Ovary (tissue), 9 donors: ENCODE data around the gene ANKRD65. TPM values are rescaled to one million over a fixed set of nuclear protein-coding genes. Genes with fewer than 3 reads are reported as not detected.
"Not testable (repeated sequence)": the region's sequence is repeated elsewhere in the genome, so short reads cannot be mapped to it uniquely, and the experiment has no call there.

ENCODE experiments used
- DNase-seq, 5 donors: peaks; one replicate each; pipeline ENCODE4 v3.0.0-alpha.2; 2019 to 2020
- H3K27ac ChIP-seq, 2 donors: fragments of 200-600 bp; one replicate each; pipeline versions ENCODE4 v1.5.1 to v1.8.0; 2019 to 2022
- H3K27me3 ChIP-seq: fragments of 200-600 bp; one replicate; pipeline ENCODE4 v1.8.0; 2022
- H3K36me3 ChIP-seq: fragments of 200-600 bp; sonication (generic); one replicate; pipeline ENCODE4 v1.5.1; 2019
- H3K4me1 ChIP-seq: one replicate; pipeline ENCODE4 v1.8.1; 2013; ENCODE audit warnings: mild to moderate bottlenecking, moderate library complexity; ENCODE audit not compliant: insufficient read depth
- H3K4me3 ChIP-seq: fragments of 200-600 bp; sonication (generic); one replicate; pipeline ENCODE4 v1.5.1; 2017
- H3K9me3 ChIP-seq, 2 donors: fragments of 200-600 bp in 1 of 2; sonication (generic) in 1 of 2; one replicate each; pipeline versions ENCODE4 v1.5.1 to v1.8.1; 2013 to 2019; ENCODE audit warnings: mild to moderate bottlenecking in 1 of 2, moderate library complexity in 1 of 2
- CTCF ChIP-seq, 3 donors: fragments of 450-650 bp in 2 of 3; fragments of 200-600 bp in 1 of 3; IDR thresholded peaks; one replicate each; pipeline versions ENCODE4 v1.5.1 to v1.8.0; 2016 to 2022; ENCODE audit warnings: antibody characterized with exemption in 3 of 3, mild to moderate bottlenecking in 1 of 3
- EP300 ChIP-seq: sonication (generic); formaldehyde crosslinking; IDR thresholded peaks from one replicate; pipeline ENCODE4 v1.6.1; 2017; ENCODE audit warnings: antibody characterized with exemption
- POLR2A ChIP-seq: fragments of 450-650 bp; IDR thresholded peaks from one replicate; pipeline ENCODE4 v1.6.1; 2017; ENCODE audit warnings: antibody characterized with exemption, mild to moderate bottlenecking, moderate library complexity
- WGBS, 3 donors: extraction: QIAGEN DNeasy Blood & Tissue Kit in 1 of 3; methylation state at CpG; one replicate each; pipeline versions ENCODE4 v1.1.5 to v1.1.7; 2013 to 2017; 5-methylcytosine and 5-hydroxymethylcytosine counted together
- intact Hi-C, 4 donors: fragments of 100-400 bp; cut with DNase I; formaldehyde crosslinking; loops; one replicate each; pipeline versions ENCODE4 v1.11.0 to v1.15.1; 2022 to 2023
- polyA plus RNA-seq, 2 donors: library from polyadenylated mRNA; stranded (reverse); fragments of 200-250 nt in 1 of 2; fragments of 350-450 nt in 1 of 2; fragmentation: Illumina TruSeq in 1 of 2; extraction: RNeasy Lipid Tissue Mini Kit (QIAGEN cat#74804) in 1 of 2; gene quantifications; one replicate each; pipeline ENCODE4 v1.2.3, GENCODE V29; 2013 to 2014
- total RNA-seq, 7 donors: library from RNA; depleted of rRNA in 2 of 7; stranded (reverse); fragments of >200 nt in 2 of 7; fragmentation: NEBNext Ultra II Directional in 3 of 7; extraction: Animal tissue kit (Norgen Biotek cat#: 25700) in 3 of 7; gene quantifications; one replicate each; pipeline versions ENCODE4 v1.1.0 to v1.2.4, GENCODE V29; 2016 to 2023
- donor health status: DM: no; HTN: no; CAD: no; lungs with moderate emphysema.
- donor health status: DM: no; HTN: no; CAD: no.
- donor health status: Bipolar disorder and iron deficiency.
- donor health status: DM: yes; HTN: yes; CAD: no.
- donor health status: DM: no; HTN: no; CAD: no.
- donor health status: DM: yes; HTN: yes; CAD: no.

ANKRD65 gene
- total and polyA plus RNA-seq, 9 donors = 4.5 to 48.8 (median 13.3) TPM

GRCh38 chr1:1406821-1407635 lies 14.0 kb downstream of the ANKRD65 start, which contains the start of gene MRPL20:
TSS of gene MRPL20 (minus strand) at chr1:1407293. CDS start at chr1:1407217, 76 bp downstream.
- TF ChIP-seq EP300 (no peak), CTCF (IDR thresholded peaks at IDR 0.05) (no peak), POLR2A (peak; percentile 70)
- Histone ChIP-seq H3K27ac (peak within 1 kb of the TSS; percentile 35 to 77), H3K4me3 (peak within 1 kb of the TSS; percentile 93), H3K36me3 (no peaks in the 10 kb centered on the region), H3K27me3 (no peaks in the 10 kb centered on the region), H3K4me1 (peaks cover 11% of the 10 kb centered on the region), H3K9me3 (no peaks in the 10 kb centered on the region)
- 0 to 1% (median 1%) methylated on average over 83 to 98 of the region's 98 CpGs for whole genome bisulfite sequencing, 3 donors
- peak; percentile 91 to 97 (median 93) for DNase-seq
- intact Hi-C loops = no loop called here

DNA sequence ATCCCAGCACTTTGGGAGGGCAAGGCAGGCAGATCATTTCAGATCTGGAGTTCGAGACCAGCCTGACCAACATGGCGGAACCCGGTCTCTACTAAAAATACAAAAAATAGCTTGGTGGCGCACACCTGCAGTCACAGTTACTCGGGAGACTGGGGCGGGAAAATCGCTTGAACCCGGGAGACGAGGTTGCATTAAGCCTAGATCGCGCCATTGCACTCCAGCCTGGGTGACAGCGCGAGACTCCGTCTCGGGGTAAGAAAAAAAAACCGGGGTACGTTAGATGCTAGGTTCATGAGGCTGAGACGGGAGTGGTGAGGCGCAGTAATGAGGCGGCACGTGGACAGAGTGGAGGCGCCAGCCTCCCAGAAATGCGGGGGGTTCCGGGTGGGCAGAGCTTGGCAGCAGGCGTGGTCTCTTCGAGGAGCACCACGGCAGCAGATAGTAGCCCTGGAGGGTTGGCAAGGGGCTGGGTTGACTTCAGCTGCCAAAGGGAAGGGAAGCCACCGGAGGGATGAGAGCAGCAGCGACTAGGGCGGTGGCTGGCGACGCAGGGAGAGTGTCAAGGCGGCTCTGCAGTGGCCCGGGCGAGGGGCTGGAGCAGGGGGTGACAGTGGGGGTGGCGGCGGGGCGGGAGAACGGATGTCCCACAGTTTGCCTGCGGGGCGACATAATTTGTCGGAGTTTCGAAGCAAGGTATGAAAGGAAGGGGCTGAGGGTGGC lies 14.8 kb downstream of the ANKRD65 start:
- intact Hi-C loops = no loop called here
- H3K4me1 ChIP-seq = peaks cover 11% of the 10 kb centered on the region
- peak overlapping the region; percentile 93 for H3K4me3 ChIP-seq
- DNase-seq = no peak
- no peaks in the 10 kb centered on the region for H3K27me3 ChIP-seq
- H3K9me3 ChIP-seq = no peaks in the 10 kb centered on the region
- WGBS, 3 donors = 32 to 40% (median 34%) methylated on average over 42 to 43 of the region's 43 CpGs
- peak overlapping the region; percentile 35 to 77 for H3K27ac ChIP-seq
- no peak for TF ChIP-seq CTCF (IDR thresholded peaks at IDR 0.05)
- no peak for TF ChIP-seq EP300
- TF ChIP-seq POLR2A = no peak
- H3K36me3 ChIP-seq = no peaks in the 10 kb centered on the region

- Histone ChIP-seq H3K9me3 (no peaks in the 10 kb centered on the region), H3K36me3 (no peaks in the 10 kb centered on the region), H3K4me1 (peaks cover 17% of the 10 kb centered on the region), H3K4me3 (no peak overlapping the region), H3K27ac (no peak overlapping the region), H3K27me3 (no peaks in the 10 kb centered on the region)
- intact Hi-C loops = no loop called here
- WGBS, 3 donors = 74 to 82% (median 76%) methylated on average over 7 of the region's 7 CpGs
- TF ChIP-seq POLR2A = no peak
- no peak for TF ChIP-seq CTCF (IDR thresholded peaks at IDR 0.05)
- TF ChIP-seq EP300 = no peak
- DNase-seq = no peak
Observed at GRCh38 chr1:1403653-1404052, 17.4 kb downstream of the ANKRD65 start.

DNA sequence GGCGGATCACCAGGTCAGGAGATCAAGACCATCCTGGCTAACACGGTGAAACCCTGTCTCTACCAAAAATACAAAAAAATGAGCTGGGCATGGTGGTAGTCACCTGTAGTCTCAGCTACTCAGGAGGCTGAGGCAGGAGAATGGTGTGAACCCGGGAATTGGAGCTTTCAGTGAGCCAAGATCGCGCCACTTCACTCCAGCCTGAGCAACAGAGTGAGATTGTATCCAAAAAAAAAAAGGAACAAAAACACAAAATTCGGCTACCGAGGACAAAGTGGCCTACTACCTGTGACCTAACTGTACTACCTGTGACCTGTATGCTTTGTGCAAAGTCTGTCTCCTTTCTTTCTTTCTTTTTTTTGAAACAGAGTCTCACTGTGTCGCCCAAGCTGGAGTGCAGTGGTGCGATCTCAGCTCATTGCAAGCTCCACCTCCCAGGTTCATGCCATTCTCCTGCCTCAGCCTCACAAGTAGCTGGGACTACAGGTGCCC lies 18.1 kb downstream of the ANKRD65 start:
- H3K4me1 ChIP-seq = peaks cover 18% of the 10 kb centered on the region
- H3K9me3 ChIP-seq, H3K27ac ChIP-seq, H3K27me3 ChIP-seq, H3K4me3 ChIP-seq, H3K36me3 ChIP-seq, DNase-seq, intact Hi-C loops: not testable (repeated sequence)
- WGBS, 3 donors = 72 to 80% (median 75%) methylated on average over 9 of the region's 9 CpGs
